Measurements from ENCODE around the gene MTUS2.

Gene MTUS2

DNA sequence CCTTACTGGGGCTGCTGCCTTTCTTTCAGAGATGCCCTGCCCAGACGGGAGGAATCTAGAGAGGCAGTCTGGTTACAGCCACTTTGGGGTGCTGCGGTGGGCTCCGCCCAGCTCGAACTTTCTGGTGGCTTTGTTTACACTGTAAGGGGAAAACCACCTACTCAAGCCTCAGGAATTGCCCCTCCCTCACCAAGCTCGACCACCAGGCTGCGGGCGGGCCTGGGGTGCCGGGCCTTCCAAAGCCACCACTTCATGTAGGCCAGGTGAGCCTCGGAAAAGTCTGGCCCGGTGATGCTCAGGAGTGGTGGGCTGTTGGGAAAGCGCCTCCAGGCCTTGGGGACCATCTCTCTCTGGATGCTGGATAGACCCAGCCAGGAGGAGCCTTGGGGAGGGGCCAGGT is 218.6 kb downstream of the MTUS2 start:
- DNase-seq: no peak

DNA sequence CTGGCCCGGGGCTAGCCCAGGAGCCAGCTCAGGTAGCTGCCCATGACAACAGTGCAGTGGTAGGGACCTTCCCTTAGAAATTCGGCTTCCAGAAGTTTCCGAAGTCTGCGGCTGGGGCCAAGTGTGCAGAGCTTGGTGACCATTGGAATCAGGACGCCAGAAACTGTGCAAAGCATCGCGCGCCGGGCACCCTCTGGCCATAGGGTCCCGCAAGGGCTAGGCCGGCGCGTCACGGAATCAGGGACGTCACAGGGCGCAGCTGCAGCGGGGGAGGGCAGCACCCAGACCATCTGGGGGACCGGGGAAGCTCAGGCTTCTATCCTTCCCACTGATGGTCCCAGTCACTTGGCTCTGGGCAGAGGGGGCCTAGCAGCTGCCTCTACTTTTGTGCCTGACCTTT is 219.1 kb downstream of the MTUS2 start:
- DNase-seq: no peak

DNA sequence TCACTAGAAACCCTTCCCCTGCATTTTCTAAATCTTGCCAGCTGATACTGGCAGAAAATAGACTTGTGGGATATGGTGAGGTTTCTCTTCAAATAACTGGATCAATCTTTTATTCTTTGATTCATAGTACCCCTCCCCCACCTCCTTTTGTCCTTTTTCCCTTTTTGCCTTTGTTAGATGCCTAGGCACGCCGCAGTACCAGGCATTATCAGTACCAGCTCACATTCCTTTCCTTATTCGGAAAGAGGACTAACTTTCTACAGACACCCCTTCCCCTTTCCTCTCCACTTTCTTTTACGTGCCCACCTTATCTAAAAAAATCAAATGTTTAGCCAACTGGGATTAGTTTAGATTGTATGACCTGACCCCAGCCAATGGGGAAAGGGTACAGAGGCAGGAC is 226.4 kb downstream of the MTUS2 start:
- no peak for DNase-seq

DNA sequence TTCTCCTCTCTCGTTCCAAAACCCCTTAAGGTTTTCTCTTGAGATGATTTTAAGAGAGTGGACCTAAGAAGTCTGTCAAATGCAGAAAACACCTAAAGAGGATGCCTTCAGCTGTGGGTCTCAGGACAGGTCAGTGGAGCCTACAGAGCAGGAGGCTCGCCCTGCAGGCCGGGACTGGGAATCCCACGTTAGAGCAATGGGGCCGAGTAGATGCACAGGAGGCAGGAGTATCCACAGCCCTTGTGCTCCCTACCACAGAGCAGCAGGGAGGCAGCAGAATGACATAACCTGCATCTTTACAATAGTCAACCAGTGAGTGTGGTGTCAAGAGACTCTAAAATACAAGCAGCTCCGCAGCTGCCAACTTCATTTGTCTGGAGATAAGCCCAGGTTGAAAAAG is 229.4 kb downstream of the MTUS2 start:
- DNase-seq: no peak

DNA sequence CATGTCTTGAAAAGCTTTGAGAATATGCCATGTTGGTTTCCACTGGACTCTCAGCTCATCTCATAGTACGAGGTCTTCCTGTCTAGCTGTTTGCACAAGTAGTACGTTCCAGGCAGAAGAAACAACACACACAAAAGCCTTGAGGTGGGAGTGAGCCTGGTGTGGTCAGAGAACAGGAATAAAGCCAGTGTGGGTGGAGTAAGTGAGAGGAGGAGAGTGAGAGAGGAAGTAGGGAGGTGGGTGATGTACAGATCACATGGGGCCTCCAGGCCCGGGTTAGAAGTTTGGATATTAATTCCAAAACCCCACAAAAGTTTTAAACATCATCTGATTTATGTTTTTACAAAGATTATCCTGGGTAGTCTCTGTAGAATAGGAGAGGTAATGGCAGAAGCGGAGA is 230.6 kb downstream of the MTUS2 start:
- DNase-seq: no peak

DNA sequence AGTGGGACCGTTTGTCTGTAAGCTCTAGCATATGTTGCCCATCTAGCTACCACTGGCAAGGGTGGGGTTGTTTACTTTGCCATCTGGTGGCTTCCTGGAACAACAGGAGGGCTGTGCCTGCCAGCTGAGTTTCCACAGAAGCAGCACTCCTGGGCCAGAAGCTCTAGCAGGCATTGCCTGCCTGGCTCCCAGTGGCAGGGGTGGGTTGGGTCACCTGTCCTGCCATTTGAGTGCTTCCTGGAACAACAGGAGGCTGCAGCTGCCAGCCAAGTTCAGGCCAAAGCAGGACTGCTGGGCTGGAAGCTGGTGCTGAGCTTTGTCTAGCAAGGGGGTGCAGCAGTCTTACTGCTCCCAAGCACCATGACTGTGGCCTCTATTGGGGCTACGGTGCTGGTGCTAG is 239.7 kb downstream of the MTUS2 start:
- peak; percentile 93 for DNase-seq

DNA sequence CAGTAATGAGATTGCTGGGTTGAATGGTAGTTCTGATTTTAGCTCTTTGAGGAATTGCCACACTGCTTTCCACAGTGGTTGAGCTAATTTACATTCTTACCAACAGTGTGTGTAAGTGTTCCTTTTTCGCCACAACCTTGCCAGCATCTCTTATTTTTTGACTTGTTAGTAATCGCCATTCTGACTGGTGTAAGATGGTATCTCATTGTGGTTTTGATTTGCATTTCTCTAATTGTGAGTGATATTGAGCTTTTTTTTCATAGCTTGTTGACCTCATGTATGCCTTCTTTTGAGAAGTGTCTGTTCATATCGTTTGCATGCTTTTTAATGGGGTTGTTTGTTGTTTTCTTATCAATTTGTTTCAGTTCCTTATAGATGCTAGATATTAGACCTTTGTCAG is 245.0 kb downstream of the MTUS2 start:
- DNase-seq: no peak

DNA sequence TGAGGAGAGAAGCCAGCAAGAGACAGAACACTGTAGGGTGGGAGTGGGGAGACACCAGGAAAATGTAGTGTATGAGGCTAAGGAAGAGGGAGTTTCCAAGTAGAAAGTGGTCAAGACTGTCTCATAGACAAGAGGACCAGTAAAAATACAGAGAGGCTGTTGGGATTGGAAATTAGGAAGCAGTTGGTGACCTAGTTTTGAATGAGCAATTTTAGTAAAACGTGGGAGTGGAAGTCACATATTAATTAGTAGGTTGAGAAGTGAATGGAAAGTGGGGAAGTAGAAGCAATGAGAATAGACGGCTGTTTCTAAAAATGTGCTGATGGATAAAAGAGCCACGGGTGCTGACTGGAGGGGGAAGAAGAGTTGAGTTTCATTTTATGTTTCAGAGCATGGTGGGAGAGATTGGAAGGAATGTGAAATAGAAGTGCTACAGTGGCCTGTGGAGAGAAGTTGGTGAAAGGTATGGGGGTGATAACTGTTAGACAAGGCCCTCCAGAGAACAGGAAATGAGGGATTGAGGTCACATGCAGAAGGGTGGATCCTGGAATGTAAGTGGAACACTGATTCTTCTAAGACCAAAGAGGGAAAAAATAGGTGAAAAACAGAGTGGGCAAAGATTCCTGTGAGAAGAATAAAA is 247.3 kb downstream of the MTUS2 start:
- no peak for DNase-seq

DNA sequence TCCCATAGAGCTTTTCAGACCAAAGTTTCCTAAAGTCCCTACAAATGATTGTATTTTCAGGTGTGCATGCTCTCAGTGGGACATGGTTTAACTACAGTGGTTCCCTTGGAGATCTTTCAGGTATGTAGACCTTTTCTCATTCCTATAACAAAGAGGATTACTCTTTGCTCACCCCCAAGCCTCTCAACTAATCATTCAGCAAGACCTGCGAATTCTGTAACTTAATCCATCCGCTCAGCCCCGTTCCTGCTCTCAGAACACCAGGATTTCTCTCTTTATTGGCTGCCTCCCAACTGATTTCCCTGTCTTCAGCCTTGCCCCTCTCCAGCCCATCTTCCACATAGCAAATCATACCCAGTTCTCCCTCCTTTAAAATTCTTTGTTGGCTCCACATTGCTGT is 253.6 kb downstream of the MTUS2 start:
- no peak for DNase-seq

DNA sequence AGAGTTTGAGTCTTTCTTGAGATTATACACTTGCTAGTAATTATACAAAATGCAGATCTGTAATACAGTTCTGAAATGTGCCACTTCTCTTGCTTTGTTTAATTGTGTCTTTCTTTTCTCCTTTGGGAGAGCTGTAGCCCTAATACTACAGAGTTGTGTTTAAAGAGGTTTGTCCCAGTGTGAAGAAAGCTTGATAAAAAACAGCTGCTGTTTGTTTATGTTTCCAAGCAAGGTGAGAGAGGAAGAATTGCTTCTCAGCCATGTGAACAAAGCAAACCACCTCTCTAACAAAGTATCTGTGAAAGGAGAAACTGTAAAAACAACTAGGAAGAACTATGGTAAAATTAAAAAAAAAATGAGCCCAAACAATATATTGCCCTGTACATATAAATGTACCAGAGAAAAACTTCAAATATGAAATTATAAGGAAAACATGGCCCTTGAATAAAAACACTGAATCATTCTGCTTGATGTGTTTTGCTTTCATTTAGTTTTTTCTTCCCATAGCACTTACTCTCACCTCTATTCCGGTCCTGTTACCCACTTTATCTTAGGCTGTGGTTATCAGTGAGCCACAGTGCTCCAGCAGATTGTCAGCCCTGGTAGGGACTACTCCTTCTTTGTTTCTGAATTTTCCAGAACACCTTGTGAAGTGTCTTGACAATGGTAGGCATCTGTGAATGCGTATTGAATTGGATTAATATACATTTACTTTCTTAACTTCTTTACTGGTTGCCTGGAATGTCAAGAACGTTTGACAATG is 257.1 kb downstream of the MTUS2 start:
- no peak for DNase-seq

DNA sequence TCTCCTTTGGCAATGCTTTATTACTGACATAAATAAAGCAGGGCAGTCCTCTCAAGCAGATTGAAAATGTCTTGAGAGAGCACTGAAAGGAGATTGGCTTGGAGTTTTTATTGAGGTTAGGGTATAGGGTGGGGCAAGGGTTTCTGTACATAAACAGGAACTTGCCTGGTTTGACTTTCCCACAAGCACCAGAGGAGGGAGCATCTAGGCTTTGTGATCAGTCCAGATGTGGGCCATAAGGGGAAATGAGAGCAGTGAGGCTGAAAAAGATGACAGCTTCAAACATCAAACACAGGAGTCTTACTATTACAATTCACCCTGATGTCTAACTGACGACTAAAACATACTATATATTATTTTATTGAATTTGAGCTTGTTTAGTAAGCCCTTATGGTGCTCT is 260.9 kb downstream of the MTUS2 start:
- no peak for DNase-seq

DNA sequence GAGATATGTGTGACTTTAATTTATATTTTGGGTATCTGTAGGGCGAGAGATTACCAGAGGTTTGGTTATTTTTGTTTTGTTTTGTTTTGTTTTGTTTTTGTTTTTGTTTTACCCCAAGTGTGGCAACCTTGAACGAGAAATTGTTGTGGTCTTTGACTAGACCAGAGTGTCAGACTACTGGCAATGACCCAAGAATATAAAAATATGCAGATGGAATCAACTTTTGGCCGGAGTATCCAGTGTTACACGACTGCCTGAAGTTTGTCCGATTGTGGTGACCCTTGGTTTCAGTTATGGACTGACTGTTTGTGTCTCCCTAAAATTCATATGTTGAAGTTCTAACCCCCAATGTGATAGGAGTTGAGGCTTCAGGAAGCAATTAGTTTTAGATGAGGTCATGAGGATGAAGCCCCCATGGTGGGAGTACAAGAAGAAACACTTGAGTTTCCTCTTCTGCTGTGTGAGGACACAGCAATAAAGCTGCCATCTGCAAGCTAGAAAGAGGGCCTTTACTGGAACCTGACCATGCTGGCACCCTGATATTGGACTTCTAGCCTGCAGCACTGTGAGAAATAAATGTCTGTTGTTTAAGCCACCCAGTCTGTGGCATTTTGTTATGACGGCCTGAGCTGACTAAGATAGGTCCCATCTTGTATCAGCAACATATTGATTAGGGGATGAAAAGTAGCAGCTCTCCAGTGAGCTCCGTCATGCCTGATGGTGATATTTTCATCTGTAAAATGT is 261.7 kb downstream of the MTUS2 start:
- no peak for DNase-seq

DNA sequence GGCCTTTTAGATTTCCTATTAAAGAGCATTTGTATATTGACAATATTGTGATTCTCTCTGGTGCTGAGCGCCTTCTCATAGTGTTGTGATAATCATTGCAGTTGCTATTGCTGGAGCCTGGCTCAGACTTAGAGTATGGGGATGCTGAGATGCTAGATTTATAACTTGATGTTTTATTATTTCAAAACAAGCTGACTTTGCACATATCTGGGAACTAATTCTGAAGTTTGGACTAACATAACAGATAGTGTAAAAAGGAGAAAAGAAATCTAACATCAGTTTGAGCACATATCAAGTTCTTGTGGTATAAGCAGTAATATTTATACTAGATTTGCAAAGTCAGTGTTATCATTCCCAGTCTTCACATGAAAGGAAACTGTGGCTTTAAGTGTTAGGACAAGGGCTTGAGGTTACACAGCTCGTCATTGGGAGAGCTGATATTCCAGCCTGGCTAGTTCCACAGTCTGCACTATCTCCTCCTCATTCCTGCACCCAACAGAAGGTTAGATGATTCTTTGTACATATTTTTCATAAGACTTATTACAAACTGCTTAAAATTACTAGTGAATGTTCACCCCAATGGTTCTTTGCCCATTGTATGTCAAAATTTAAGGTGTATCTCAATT is 279.8 kb downstream of the MTUS2 start:
- DNase-seq: no peak

DNA sequence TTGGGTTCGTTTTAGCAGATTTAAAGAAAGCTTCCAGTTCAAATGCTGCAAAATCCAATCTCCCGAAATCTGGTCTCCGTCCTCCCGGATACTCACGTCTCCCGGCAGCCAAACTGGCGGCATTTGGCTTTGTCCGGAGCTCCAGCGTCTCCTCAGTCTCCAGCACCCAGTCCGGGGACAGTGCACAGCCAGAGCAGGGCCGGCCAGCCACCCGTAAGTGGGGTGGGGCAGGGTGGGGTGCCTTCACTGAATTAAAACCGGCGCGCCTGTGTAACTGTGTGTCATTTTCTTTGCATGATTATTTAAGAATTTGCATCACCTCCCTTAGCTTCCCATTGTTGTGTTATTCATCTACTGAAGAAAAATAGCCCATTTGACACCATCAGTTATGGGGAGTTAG is 280.6 kb downstream of the MTUS2 start:
- no peak for DNase-seq

DNA sequence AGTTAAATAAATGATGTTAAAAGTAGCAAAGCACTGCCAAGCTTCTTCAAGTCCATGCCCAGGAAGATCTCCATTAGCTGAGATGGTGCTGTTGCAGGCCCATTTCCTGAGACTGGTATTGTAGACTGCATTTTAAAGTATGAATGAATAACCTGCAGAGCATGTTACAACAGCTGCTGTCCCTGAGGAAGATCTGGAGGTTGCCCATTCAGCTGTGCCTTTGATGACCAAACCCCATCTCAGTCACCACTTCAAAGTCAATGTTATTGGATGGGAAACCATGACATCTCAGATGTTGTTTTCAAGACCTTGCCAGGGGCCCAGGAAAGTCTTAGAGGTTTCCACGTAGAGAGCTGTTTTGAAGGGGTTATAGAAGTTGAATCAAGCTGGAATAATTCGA is 281.3 kb downstream of the MTUS2 start:
- no peak for DNase-seq

DNA sequence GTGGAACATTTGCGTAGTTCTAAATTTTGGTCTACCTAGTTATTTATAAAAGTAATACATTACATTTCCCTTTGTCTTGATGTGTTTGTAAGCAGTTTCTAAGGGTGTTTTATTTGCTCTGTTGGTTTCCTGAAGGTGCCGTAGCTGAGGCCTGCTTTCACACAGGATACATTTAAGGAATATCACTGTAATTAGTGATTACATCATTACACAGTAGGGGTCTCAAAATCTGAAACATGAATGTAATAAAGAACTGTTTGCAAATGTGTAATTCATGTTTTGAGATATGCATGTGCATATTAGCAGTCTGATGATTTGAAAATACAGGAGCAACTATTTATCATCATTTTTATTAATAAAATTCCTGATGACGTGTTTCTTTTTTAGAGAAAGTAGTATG is 281.8 kb downstream of the MTUS2 start:
- no peak for DNase-seq

DNA sequence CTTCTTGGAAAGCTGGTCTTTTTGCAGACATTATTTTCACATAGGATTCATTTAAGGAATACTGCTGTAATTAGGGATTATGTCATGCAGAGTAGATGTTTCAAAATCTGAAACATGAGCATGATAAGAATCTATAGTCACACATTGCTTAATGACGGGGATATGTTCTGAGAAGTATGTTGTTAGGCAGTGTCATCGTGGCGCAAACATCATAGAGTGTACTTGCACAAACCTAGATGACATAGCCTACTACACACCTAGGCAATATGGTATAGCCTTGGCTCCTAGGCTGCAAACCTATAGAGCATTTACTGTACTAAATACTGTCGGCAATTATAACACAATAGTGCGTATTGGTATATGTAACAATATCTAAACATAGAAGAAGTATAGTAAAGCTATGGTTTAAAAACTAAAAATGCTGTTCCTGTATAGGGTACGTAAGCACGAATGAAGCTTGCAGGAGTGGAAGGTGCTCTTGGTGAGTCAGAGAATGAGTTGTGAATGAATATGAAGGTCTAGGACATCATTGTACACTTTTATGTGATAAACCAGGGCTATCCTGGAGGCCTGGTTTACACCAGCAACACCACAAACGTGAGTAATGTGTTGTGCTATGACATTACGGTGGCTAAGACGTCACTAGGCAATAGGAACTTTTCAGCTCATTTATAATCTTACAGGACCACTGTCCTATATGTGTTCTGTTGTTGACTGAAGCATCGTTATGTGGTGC is 283.1 kb downstream of the MTUS2 start:
- no peak for DNase-seq

DNA sequence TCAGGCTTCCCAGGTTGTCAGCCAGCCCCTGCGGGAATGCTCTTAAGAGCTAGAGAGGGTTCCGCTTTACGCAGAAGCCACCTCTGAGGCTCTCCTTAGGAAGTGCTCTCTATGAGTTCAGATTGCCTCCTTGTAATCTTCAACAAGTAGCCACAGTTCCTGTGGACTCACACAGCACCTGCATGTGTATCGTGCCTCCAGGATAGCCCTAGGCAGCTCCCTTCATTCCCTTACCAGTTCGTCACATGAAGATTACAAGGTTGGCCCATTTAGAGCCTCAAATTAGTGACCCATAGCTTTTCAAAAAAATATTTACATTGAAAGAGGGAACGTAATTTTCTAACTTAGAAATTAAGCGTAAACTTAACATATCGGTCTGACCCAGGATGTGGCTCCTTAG is 284.3 kb downstream of the MTUS2 start:
- DNase-seq: no peak

DNA sequence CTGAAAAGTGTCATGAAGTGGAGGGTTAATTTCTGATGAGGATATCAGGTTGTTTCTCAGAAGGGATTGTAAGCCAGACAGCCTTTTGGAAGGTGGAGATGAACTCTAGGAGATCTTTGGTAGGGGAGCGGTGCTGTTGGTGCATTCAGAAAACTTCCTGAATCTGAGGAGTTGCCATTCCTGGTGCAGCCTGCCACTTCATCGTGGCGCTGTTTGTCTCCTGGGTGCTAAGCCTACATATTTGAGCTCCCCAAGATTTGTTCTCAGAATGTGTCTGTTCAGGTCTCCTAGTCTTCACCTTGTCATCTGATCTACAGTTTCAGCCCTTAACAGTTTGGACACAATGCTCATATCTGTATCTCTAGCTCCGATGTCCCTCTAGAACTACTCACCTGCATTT is 285.6 kb downstream of the MTUS2 start:
- DNase-seq: no peak

DNA sequence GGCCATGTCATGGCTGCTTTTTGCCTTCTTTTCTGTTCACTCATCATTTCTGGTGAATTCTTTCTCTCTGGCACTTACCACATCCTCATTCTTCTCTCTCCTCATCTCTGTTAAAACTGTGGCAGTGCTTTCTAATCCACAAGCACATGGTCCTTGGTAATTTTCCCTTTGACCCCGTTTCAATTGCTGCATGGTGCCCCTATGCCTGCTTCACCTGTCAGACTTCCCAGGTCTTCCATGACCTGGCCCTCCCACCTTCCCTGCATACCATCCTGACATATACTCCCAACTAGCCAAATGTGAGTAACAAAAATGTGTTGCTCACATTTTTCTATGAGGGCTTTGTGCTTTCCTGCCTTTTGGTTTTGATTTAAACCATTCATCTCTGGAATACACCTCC is 286.5 kb downstream of the MTUS2 start:
- DNase-seq: no peak

DNA sequence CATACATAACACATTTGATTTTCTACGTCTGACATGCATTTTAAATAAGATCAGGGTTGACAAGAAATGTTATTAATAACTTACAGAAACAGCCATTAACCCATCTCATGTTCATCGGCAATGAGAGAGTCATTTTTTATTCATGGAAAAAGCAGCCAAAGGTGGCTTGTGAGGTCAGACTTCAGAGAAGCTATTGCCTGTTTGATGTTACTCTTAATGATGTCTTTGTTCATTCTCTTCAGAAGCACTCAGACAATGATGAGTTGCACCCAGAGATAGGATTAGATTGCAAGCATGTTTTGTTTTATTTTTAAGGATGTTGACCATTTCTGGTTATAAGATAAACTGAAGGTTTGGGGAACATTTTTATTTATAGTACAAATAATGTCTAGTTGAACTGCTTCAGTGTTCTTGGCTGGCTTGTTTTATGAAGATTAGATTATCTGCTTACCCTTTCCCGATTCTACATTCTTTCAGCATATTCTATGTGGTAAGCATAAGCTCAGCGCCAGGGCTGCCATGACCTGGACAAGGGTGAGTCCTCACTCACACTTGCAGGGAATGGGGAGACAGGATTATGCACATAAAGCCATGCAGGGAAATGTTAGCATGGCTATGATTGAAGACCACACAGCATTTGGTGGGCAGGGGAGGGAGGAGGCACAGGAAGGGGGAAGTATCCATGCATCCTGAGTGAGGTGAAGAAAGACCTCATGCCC is 288.1 kb downstream of the MTUS2 start:
- no peak for DNase-seq

DNA sequence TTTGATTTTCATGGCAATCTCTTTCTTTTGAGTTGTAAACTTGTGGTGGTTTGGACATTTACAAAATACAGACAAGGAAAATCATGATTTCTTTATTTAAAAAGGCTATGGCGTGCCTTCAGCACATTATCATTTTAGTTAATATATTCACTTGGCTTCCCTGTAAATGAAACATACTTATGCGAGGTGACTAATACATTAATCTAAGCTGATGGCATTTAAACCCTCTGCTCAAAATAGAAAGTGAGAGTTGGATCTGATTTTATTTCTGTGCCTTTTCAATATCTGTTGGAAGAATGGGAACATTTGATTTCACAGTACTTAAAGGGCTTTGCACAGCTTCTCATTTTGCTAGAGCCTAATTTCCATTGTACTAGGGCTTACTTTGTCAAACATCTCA is 289.8 kb downstream of the MTUS2 start:
- no peak for DNase-seq

Measured in DMS 273 treated with DMSO at 0.1 percent for 48 hours (cell line).